Prostate gland (tissue), 2 donors: ENCODE results near the gene RSPO1.

Experiments
- CTCF ChIP-seq, 4 experiments: fragments of 200-600 bp in 2 of 4; fragments of 450-650 bp in 2 of 4; sonication (generic) in 2 of 4; IDR thresholded peaks; 1 replicate in 3 of 4; 2 replicates in 1 of 4; pipeline ENCODE4 v1.5.1; 2016 to 2019; ENCODE audit warnings: antibody characterized with exemption in 4 of 4, mild to moderate bottlenecking in 2 of 4, moderate library complexity in 2 of 4
- POLR2A ChIP-seq: fragments of 450-650 bp; IDR thresholded peaks from one replicate; pipeline ENCODE4 v1.6.1; 2016; ENCODE audit warnings: antibody characterized with exemption, mild to moderate bottlenecking

- TF ChIP-seq CTCF (IDR thresholded peaks at IDR 0.05) (no peak), POLR2A (no peak)
Observed at GRCh38 chr1:37570528-37571334, 64.0 kb downstream of the RSPO1 start.
